HG03439 (cell line): Measurements from ENCODE around the gene CD14.
"Not testable (repeated sequence)": the region's sequence is repeated elsewhere in the genome, so short reads cannot be mapped to it uniquely, and the experiment has no call there.

ENCODE experiments used
- ATAC-seq: cut with Tn5 transposase; IDR thresholded peaks from one replicate; pipeline ENCODE4 v1.9.1; 2021; ENCODE audit warnings: mild to moderate bottlenecking, moderate library complexity; ENCODE audit not compliant: unreplicated experiment

Gene CD14

GRCh38 chr5:140635291-140636257, 2.6 kb upstream of the CD14 start:
- ATAC-seq: no peak

- ATAC-seq: no peak
Measured at GRCh38 chr5:140634103-140634502, 1.1 kb upstream of the CD14 start.

- no peak for ATAC-seq
Measured at GRCh38 chr5:140633501-140633900, 526 bp upstream of the CD14 start.

GRCh38 chr5:140632366-140633020, 482 bp downstream of the CD14 start:
- no peak for ATAC-seq

GRCh38 chr5:140631831-140632365, 1.1 kb downstream of the CD14 start:
- no peak for ATAC-seq

- no peak for ATAC-seq
Measured at GRCh38 chr5:140631036-140631417, 1.9 kb downstream of the CD14 start.

- no peak for ATAC-seq
Measured at GRCh38 chr5:140630292-140631035, 2.5 kb downstream of the CD14 start.

- ATAC-seq: no peak
Measured at GRCh38 chr5:140628711-140629110, 4.3 kb downstream of the CD14 start.

GRCh38 chr5:140627972-140628371, 5.0 kb downstream of the CD14 start:
- ATAC-seq: no peak

GRCh38 chr5:140624886-140625285, 8.1 kb downstream of the CD14 start:
- not testable (repeated sequence) for ATAC-seq

GRCh38 chr5:140623061-140623460, 9.9 kb downstream of the CD14 start:
- ATAC-seq: not testable (repeated sequence)

- ATAC-seq: no peak
Measured at GRCh38 chr5:140622301-140622700, 10.7 kb downstream of the CD14 start.

GRCh38 chr5:140611020-140611521, 21.9 kb downstream of the CD14 start:
- no peak for ATAC-seq

GRCh38 chr5:140609126-140609525, 23.8 kb downstream of the CD14 start:
- no peak for ATAC-seq

GRCh38 chr5:140608722-140609121, 24.3 kb downstream of the CD14 start:
- no peak for ATAC-seq

- no peak for ATAC-seq
Measured at GRCh38 chr5:140607031-140607430, 25.9 kb downstream of the CD14 start.

GRCh38 chr5:140605879-140606278, 27.1 kb downstream of the CD14 start:
- no peak for ATAC-seq

GRCh38 chr5:140603734-140604133, 29.2 kb downstream of the CD14 start:
- no peak for ATAC-seq

- not testable (repeated sequence) for ATAC-seq
Measured at GRCh38 chr5:140603446-140603698, 29.6 kb downstream of the CD14 start.

- no peak for ATAC-seq
Measured at GRCh38 chr5:140602147-140602546, 30.8 kb downstream of the CD14 start.

GRCh38 chr5:140600096-140600495, 32.9 kb downstream of the CD14 start:
- no peak for ATAC-seq
